HG02588 (cell line): ENCODE results near the gene RAC3.

Experiments used
- ATAC-seq: cut with Tn5 transposase; IDR thresholded peaks from one replicate; pipeline ENCODE4 v1.9.1; 2021; ENCODE audit warnings: mild to moderate bottlenecking, moderate library complexity; ENCODE audit not compliant: unreplicated experiment

RAC3 gene

GRCh38 chr17:82065193-82065637 lies 33.7 kb downstream of the RAC3 start:
- ATAC-seq: peak; percentile 9

- ATAC-seq: peak; percentile 71
These were observed 34.3 kb downstream of the RAC3 start, which contains the start of gene DUS1L for GRCh38 chr17:82065638-82066303. TSS of gene DUS1L (minus strand) at chr17:82065804. CDS start at chr17:82065059, 745 bp downstream.

- no peak for ATAC-seq
These were observed 39.1 kb downstream of the RAC3 start for GRCh38 chr17:82070611-82071010.

GRCh38 chr17:82072827-82073226 lies 41.3 kb downstream of the RAC3 start:
- ATAC-seq: no peak

- ATAC-seq: no peak
These were observed 42.0 kb downstream of the RAC3 start for GRCh38 chr17:82073446-82073845.

GRCh38 chr17:82076018-82076784 lies 44.7 kb downstream of the RAC3 start:
- no peak for ATAC-seq

- no peak for ATAC-seq
These were observed 45.5 kb downstream of the RAC3 start for GRCh38 chr17:82076785-82077591.

- no peak for ATAC-seq
These were observed 46.3 kb downstream of the RAC3 start for GRCh38 chr17:82077617-82078358.

GRCh38 chr17:82078433-82078832 lies 47.0 kb downstream of the RAC3 start:
- no peak for ATAC-seq

- ATAC-seq: no peak
These were observed 47.7 kb downstream of the RAC3 start for GRCh38 chr17:82079001-82079677.

- ATAC-seq: no peak
These were observed 48.7 kb downstream of the RAC3 start for GRCh38 chr17:82080048-82080788.

- ATAC-seq: no peak
These were observed 49.4 kb downstream of the RAC3 start for GRCh38 chr17:82080789-82081464.

GRCh38 chr17:82081546-82081945 lies 50.1 kb downstream of the RAC3 start:
- no peak for ATAC-seq

- no peak for ATAC-seq
These were observed 50.5 kb downstream of the RAC3 start for GRCh38 chr17:82081966-82082365.

- no peak for ATAC-seq
These were observed 51.0 kb downstream of the RAC3 start for GRCh38 chr17:82082456-82082855.

GRCh38 chr17:82083009-82083408 lies 51.5 kb downstream of the RAC3 start:
- ATAC-seq: no peak
